Stimulated activated CD4-positive, alpha-beta T cell treated with anti-CD3 and anti-CD28 coated beads, Interleukin-12 subunit alpha, Interleukin-12 subunit beta, amount 100 ng/mL, for 24 hours (primary cell): ENCODE data around the gene RAB5B.
"Not testable (repeated sequence)": the region's sequence is repeated elsewhere in the genome, so short reads cannot be mapped to it uniquely, and the experiment has no call there.

ENCODE experiments used
- DNase-seq, 2 experiments: peaks; one replicate each; pipeline ENCODE4 v3.0.0-alpha.2; 2020; ENCODE audit warnings: low read depth in 2 of 2

Gene RAB5B

GRCh38 chr12:56014205-56014604 is 40.3 kb downstream of the RAB5B start:
- DNase-seq, result no peak

- DNase-seq, result no peak
These were observed 43.3 kb downstream of the RAB5B start for GRCh38 chr12:56017181-56017580.

- no peak for DNase-seq
These were observed 44.5 kb downstream of the RAB5B start for GRCh38 chr12:56018356-56018755.

- no peak for DNase-seq
These were observed 46.7 kb downstream of the RAB5B start, which contains the start of gene IKZF4 for GRCh38 chr12:56020423-56021184. Gene IKZF4, plus strand, starts transcription at chr12:56021043. Its CDS starts 451 bp downstream, at chr12:56021494.

GRCh38 chr12:56021889-56022497 is 48.1 kb downstream of the RAB5B start:
- DNase-seq, result no peak

GRCh38 chr12:56028511-56029165 is 54.8 kb downstream of the RAB5B start:
- no peak for DNase-seq

GRCh38 chr12:56029166-56029519 is 55.3 kb downstream of the RAB5B start:
- no peak for DNase-seq

GRCh38 chr12:56029666-56030293 is 55.9 kb downstream of the RAB5B start:
- DNase-seq, result no peak

- DNase-seq, result no peak
These were observed 58.1 kb downstream of the RAB5B start for GRCh38 chr12:56031987-56032386.

GRCh38 chr12:56034586-56035332 is 60.9 kb downstream of the RAB5B start:
- no peak for DNase-seq

GRCh38 chr12:56037161-56037560 is 63.3 kb downstream of the RAB5B start:
- no peak for DNase-seq

GRCh38 chr12:56038022-56038655 is 64.3 kb downstream of the RAB5B start:
- no peak for DNase-seq

- no peak for DNase-seq
These were observed 66.3 kb downstream of the RAB5B start for GRCh38 chr12:56040151-56040550.

- no peak for DNase-seq
These were observed 67.2 kb downstream of the RAB5B start for GRCh38 chr12:56040963-56041551.

- DNase-seq, result peak; percentile 85 to 87
These were observed 67.9 kb downstream of the RAB5B start, which contains the start of gene RPS26 for GRCh38 chr12:56041552-56042429. Gene RPS26, plus strand, starts transcription at chr12:56041918. Its CDS starts 249 bp downstream, at chr12:56042167.

GRCh38 chr12:56042430-56042813 is 68.5 kb downstream of the RAB5B start:
- not testable (repeated sequence) for DNase-seq

GRCh38 chr12:56042843-56043242 is 69.0 kb downstream of the RAB5B start:
- no peak for DNase-seq
